Limb (tissue), 2 donors: Measurements from ENCODE around the gene CD70.
"Not testable (repeated sequence)": the region's sequence is repeated elsewhere in the genome, so short reads cannot be mapped to it uniquely, and the experiment has no call there.

ENCODE experiments used
- DNase-seq, 2 donors: peaks; one replicate each; pipeline ENCODE4 v3.0.0-alpha.2; 2016; ENCODE audit errors: extremely low spot score in 2 of 2

CD70 gene

GRCh38 chr19:6570764-6571163 is 20.2 kb downstream of the CD70 start:
- no peak for DNase-seq

GRCh38 chr19:6568816-6569215 is 22.1 kb downstream of the CD70 start:
- no peak for DNase-seq

- DNase-seq: no peak
Observed at GRCh38 chr19:6568010-6568526, 22.9 kb downstream of the CD70 start.

GRCh38 chr19:6566727-6567126 is 24.2 kb downstream of the CD70 start:
- DNase-seq: not testable (repeated sequence)

- DNase-seq: no peak
Observed at GRCh38 chr19:6564393-6564792, 26.6 kb downstream of the CD70 start.

- DNase-seq: not testable (repeated sequence)
Observed at GRCh38 chr19:6562437-6562836, 28.5 kb downstream of the CD70 start.

- DNase-seq: no peak
Observed at GRCh38 chr19:6556480-6557195, 34.3 kb downstream of the CD70 start.

- DNase-seq: no peak
Observed at GRCh38 chr19:6556043-6556449, 34.9 kb downstream of the CD70 start.

- no peak for DNase-seq
Observed at GRCh38 chr19:6551607-6552450, 39.1 kb downstream of the CD70 start.

- DNase-seq: no peak
Observed at GRCh38 chr19:6551091-6551490, 39.9 kb downstream of the CD70 start.

- DNase-seq: not testable (repeated sequence)
Observed at GRCh38 chr19:6550679-6551078, 40.3 kb downstream of the CD70 start.

- DNase-seq: no peak
Observed at GRCh38 chr19:6543866-6544347, 47.0 kb downstream of the CD70 start.

GRCh38 chr19:6540918-6541689 is 49.8 kb downstream of the CD70 start:
- no peak for DNase-seq

GRCh38 chr19:6539514-6539913 is 51.4 kb downstream of the CD70 start:
- DNase-seq: no peak
